Stimulated activated CD4-positive, alpha-beta T cell treated with anti-CD3 and anti-CD28 coated beads, TNF-alpha, amount 100 ng/mL, for 24 hours (primary cell): ENCODE data around the gene CNKSR2.

Experiments
- DNase-seq, 3 experiments: peaks; one replicate each; pipeline ENCODE4 v3.0.0-alpha.2; 2020; ENCODE audit warnings: low read depth in 3 of 3

The CNKSR2 gene

DNA sequence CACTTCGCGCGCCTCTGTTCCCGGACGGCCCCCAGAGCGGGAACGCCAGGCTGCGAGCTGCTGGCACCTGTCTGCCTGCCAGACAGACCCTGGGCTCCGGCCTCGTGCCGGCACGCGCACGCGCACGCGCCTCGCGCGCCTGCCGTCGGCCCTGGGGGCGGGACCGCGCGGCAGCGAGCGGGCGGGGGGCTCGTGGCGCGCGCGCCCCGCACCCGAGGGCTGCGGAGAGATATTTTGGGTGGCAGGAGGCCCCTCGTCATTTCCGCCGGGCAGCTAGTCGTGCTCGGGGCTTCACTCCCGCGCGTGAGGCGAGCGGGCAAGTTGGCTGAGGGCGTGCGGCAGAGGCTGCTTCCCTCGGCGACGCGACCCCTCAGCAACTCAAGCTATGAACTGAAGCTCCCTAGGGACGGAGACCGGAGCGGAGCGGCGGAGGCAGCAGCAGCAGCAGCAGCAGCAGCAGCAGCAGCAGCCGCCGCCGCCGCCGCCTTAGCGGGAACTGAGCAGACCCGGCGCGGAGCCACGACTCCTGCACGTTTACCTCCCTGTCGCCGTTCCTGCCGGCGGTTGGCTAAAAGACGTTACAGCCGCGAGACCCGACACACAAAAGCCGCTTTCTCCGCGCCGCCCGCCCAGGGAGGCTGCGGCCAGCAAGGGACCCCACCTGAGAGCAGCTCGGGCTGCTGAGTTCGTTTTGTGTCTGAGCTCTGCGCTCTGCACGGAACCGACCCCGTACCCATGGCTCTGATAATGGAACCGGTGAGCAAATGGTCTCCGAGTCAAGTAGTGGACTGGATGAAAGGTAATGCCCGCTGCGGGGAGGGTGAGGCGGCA, at the start of gene CNKSR2:
Gene CNKSR2, plus strand, starts transcription at position 256 of the 831 bp plus-strand sequence. Its CDS starts 480 bp downstream, at position 736.
- peak; percentile 35 to 64 (median 42) for DNase-seq

DNA sequence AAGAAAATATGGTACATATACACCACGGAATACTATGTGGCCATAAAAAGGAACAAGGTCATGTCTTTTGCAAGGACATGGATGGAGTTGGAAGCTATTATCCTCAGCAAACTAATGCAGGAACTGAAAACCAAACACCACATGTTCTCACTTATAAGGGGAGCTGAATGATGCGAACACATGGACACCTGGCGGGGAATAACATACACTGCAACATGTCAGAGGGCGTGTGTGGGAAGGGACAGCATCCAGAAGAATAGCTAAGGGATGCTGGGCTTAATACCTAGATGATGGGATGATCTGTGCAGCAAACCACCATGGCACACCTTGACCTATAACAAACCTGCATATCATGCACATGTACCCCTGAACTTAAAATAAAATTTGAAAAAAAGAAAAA, 19.5 kb upstream of the CNKSR2 start:
- no peak for DNase-seq

DNA sequence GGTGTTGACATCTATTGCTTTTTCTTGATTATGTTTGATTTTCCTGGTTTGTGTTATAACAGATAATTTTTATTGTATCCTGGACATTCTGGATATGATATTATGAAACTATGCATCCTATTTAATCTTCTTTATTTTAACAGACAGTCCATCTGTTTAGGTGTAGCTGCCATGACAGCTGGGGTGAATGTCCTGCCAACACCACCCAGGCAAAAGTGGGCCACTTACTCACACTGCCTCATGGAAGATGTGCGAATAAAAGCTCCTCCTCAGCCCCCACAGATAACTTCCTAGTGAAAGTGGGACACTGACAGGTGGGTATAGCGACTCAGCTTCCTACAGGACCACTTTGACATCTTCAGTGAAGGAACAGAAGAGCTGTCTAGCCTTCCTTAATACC, 18.4 kb upstream of the CNKSR2 start:
- no peak for DNase-seq

DNA sequence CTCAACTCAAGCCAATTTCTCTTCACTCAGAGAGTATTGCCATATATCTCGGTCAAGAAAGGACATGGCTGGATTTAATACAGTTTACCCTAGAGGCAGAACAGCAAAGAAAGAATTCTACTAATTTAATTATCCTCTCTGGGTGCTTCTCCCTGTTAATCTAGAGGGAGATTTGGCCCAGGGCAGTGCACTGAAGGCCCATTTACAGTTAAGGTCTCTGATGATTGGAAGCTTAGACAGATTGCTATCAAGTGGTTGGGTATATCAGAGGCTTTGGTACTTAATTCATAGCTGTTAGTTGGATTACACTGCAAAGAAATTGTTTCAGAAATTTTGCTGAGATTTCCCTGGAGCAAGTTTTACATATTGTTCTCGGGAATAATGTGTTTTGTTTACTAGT, 4.6 kb upstream of the CNKSR2 start:
- DNase-seq: no peak

DNA sequence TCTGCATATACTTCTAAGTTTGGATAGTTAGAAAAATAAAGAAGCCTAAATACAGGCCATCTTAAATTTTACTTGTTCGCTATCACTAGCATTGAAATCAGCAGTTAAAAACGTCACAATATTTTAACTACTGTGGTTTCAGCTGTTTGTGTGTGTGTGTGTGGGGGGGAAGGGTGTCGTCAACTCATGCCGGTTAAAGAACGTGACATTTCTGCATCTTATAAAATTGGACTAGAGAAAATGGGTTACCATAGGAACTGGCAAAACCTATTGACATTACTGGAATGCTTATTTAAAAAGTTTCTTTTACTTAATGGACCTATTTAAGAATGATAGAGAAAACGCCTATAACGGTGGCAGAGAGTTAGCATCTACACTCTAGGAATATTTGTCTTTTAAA, 1.2 kb upstream of the CNKSR2 start:
- DNase-seq: no peak

DNA sequence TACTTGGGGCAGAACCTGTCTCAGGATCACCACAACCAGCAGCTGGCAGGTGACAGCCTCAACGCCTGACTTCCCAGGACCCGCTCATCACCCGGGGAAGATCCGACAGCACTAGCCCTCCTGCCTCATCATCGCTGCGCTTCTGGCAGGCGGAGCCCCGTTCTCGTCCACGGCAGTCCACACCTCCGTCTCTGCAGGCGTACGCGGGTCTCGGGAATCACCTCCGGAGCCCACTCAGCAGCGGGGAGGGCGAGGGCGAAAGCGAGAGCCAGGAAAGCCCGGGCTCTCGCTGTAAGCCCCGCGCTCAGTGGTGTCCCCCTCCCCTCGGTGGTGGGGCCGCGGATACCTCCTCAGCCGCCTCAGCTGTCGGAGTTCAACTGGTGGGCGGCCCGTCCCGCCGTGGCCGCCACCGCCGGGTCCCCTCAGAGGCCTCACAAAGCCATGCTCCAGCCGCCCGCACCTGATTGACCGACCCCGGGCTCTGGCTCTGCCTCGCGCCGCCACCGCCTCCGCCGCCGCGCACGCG, 518 bp upstream of the CNKSR2 start:
- peak in 2 of 3 experiments; percentile 11 to 30 for DNase-seq

DNA sequence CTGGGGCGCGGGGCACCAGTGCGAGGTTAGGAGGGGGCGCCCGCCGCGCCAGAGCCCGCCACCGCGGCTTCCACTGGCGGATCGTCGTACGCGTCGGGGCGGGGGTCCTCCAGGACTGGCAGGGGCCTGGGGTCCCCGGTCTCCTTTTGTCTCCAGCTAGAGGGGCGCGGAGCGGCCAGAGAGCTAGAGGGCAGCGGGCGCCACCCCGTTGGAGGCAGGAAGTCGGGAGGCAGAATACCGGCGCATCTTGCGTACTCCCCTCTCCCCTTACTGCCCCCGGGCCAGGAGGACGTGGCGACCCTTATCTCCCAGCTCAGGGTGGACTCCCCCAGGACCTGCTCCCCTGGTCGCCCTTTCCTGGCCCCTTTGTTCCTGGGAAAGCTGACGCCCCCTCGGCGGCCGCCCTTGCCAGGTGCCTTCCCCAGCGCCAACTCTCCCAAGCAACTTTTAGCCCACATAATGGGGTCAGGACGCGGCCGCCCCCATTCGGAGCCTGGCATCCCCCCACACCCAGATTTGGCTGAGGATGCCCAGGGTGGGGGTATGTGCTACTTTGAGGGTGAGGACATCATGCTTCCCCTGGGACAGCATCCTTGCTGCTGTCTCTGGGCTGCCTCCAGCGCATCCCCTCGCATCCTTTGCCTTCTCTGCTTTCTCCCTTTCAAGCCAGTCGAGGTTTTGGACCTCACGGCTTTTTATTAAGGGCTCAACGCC, 933 bp downstream of the CNKSR2 start:
- DNase-seq: no peak

DNA sequence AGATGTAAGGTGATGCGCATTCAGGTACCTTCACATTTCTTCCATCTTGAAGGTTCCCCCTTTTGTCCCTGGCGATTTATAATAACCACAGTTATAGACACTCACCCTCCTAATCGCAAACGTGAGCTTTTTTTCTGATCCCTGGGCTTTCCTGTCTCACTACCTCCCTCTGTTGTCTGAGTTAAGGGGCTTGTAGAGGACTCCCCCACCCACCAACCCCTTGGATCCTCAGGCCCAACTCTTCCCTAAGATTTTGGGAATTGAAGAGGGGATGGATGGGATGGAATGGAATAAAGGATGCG, 1.4 kb downstream of the CNKSR2 start:
- DNase-seq: no peak

DNA sequence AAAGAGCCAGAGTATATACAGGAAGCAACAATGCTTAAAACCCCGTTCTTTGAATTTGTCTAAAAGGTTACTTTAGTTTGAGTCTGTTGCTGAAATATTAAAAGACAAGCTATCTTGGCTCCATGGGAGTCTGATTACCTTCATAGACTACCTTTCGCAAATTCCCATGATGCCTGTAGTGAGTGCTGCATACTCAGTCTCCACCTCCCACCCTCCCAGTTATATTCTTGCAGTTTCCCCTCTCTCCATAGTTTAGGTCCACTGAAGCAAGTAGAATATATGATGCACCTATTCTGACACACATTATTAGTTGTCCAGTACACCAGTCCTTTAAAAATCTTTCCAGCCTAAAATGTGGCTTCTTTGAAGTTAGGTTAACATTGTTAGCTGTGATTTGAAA, 2.4 kb downstream of the CNKSR2 start:
- DNase-seq: no peak

DNA sequence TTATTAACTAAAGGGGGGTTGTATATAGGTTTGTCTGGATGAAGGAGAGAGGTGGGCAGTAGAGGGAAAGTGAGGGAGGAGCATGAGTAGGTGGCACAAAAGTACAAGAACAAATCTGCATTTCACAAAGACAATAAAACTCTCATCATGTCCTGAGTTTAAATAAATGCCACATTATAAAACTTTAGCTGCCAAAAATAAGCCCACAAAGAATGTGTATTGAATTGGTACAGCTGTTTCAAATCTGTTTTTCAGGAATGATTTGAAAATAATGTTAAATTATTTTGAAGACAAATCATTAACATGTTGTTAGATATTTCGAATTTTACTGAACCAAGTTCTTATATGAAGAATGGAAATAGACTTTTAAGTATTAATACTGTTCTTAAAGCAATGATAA, 5.8 kb downstream of the CNKSR2 start:
- no peak for DNase-seq

DNA sequence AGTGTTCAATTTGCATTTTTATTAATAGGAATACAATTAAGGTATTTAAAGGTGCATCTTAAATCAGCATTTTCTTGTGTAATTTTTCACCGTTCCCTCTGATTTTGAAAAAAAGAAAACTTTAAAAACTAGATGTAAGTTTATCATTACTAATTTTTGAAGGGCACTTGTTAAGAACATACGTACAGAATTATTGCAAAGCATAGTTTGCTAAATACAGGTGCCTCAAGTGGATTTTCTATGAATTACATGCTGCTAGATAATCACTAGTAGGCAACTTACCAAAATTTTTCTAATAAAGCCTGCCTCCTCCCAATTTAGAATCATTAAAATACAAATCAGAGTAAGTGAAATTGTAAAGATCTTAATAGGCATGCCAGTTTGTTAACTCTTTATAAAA, 8.5 kb downstream of the CNKSR2 start:
- DNase-seq: no peak

DNA sequence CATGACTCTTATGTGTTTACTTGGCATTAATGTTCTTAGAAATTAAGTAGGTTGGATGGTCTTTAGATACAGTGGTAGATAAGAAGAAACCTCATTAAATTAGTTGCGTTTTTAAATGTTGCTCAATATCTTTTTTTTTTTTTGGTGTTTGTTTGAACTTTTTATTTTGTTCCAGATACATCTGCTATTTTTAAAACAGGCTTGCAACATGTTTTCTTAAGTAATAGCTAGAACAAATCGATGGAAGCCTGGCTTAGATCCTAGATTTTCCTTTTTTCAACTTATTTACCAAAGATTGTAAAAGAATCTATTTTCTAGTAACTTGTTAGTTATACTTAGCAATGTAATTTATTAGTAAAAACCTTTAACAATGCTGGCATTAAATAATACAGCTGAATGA, 9.3 kb downstream of the CNKSR2 start:
- no peak for DNase-seq

DNA sequence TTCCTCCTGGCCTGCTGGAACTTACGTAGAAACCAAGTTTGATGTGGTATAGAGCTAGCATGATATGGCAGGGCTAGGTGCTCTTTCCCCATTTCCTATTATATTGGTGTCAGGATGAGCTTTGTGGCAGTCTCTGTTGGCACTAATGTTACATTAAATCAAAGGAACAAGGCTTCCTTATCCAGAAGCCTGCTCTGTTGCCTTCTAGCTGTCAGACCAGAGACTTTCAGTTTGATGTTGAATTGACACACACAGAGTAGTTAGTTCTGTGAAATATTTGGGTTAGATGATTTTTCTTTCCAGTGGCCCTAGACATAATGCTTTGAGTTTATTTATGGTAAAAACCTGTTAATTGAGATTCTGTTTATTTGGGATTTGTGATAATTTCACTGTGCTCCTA, 10.0 kb downstream of the CNKSR2 start:
- no peak for DNase-seq

DNA sequence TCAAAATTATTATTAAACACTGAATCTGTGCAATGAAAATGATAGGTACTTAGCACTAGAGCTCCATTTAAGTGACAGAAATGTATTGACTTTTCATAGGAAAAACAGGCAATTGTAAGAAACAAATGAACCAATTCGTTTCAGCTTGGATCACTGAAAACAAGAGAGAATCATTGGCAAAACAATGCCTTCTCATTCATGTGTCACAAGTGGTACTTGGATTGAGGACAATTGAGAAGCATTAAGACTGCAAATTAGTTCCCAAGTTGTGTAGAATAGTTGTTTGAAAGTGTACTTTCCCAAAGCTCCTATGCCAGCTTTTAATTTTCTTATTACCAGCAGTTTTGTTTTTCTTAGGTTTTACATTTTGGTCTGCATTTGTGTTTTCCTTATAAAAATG, 20.6 kb downstream of the CNKSR2 start:
- no peak for DNase-seq

DNA sequence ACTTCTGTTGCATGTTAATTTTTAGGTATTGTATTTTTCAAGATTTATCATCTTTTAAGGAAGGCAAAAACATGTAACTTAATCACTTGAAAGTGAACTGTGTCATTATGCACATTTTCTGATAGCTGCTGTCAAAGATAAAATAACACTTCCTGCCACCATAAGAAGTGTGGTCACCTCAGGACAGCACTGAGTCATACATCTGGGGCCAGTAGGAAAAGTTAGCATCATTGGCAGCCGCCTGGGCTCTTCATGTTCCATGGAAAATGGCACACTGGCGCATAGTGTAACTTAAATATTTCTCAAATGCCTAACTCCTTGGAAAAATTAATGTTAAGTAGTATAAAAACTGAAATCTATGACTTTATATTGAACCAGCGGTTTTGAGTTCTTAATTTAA, 24.2 kb downstream of the CNKSR2 start:
- DNase-seq: no peak

DNA sequence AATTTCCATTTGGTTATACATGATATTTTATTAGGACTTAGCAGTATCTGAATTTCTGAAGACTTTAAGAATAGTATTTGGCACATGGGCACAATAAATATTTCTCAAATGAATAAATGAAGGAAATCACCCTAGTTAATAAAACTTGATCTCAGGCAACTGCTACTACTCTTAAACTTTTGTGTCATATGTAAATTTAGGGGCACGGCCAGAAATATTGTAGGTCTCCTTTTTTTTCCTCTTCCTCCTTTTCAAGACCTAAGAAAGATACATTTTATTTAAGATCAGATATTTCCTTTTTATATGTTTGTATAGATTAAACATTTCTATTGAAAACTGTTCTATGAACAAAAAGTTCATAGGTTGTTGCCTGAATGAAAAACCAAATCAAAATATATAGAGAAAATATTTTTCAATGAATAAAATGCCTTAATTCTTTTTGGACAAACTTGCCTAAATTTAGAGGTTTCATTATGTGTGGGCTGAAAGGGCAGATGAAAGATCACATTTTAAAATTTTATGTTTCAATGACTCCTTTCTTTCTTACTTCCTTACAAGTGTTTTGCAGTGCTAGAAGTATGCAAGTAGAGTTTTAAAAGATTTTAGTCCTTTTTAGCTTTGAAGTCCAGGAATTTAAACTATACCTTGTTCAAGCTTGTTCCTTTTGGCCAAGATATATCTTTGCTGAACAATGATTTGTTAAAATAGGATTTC, 26.3 kb downstream of the CNKSR2 start:
- no peak for DNase-seq

DNA sequence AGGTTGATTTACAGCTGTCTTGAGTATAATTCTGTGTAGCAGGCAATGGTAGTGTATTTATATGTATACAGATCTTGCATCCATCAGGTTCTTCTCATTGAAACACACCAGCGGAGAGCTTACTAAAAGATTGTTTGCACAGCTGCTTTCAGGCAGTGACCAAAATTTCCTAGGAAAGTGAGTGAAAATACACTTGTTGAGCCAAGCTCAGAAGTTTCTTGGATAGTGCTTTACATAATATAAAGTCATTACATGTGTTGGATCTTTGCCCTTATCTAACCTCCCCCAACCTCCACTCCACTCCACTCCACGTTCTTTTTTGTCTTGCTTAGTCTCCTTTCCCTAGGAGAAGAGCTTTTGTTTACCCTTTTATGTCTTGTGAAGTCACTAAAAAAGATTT, 34.1 kb downstream of the CNKSR2 start:
- no peak for DNase-seq

DNA sequence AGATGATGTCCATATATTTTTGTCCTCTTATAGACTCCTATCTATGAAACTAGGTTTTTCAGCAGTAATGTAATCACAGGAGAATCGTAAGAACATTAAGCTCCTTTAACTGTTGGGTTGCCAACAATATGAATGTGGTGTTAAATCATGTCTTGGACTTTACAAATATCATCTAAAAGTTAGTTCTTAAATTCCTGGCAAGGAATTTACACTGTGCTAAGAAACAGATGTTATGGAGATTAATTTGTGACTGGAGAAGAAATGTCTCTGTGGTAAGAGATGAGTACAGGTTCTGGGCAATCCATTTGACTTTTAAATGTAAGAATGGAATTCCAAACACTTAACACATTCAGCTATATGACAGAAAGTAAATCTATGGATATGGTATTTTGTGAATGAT, 34.6 kb downstream of the CNKSR2 start:
- no peak for DNase-seq

DNA sequence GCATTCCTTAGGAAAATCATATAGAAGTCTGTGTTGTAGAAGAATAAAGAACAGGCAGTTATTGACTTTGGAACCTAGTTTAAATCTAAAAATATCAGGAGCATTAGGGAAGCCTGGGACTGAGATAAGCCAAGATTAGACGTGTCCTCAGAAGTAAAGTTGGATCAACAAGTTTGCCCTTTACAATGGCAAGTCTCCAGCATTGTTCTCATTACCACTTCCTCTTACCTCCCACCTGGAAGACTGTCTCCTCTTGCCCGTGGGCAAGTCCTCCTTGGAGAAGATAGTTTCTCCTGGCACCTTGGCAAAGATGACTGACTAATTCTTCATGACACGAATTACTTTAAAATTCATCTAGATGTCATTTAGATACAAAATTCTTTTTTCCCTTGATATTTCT, 37.8 kb downstream of the CNKSR2 start:
- no peak for DNase-seq

DNA sequence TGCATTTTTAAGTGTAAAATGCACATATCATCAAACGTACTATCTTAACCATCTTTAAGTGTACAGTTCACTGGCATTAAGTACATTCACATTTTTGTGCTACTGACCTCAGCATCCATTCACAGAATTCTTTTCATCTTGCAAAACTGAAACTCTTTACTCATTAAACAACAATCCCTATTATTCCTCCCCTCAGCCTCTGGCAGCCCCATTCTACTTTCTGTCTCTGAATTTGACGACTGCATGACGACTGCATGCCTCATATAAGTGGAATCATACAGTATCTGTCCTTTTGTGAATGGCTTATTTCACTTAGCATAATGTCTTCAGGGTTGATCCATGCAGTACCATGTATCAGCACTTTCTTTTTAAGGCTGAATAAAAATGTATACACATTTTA, 38.7 kb downstream of the CNKSR2 start:
- DNase-seq: no peak

DNA sequence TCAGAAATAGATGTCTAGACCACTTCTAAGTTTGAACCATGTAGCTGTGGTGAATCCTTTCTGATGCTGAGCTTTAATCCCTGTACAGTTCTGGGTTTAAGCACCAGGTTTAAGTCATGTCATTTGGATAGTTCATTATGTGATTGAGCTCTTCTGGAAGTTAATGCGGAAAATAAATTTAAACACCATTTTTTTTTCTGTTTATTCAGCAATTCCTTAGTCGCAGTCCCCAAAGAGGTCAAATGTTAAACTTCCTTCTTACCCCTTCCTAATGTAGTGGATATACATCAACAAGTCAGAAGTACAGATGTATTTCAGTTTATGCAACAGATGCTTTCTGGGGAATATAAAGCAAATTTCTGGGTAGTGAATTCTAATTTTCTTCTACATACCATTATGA, 52.9 kb downstream of the CNKSR2 start:
- no peak for DNase-seq

DNA sequence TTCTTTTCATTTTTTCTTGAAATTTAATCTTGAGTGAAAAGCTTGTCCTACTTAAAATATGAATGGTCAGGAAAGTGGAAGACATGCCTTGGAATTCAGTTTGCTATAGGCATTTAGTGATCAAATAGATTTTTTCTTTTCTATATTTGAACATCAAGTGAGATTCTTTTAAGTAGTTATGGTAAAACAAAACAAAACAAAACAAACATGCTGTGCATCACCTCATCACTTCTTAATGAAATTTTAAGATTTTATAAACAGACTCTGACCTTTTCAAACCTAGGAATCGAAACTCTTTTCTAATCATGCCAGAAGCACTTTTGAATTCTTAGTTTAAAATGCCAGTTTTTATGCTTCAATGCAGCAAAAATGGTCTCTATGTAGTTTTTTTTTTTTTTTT, 62.8 kb downstream of the CNKSR2 start:
- DNase-seq: no peak

DNA sequence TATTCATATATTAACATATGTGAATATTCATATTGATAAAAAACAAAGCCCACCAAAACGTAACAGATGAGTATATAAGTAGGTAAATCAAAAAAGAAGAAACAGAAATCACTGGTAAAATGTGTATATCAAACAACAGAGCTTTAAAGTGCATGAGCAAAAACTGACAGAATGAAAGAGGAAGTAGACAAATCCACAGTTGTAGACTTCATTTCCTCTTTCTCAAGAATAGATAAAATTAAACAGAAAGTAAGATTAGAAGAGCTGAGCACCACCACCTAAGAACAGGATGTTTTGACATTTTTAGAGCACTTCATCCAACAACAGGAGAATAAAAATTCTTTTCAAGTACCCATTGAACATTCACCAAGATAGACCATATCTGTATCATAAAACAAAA, 64.6 kb downstream of the CNKSR2 start:
- no peak for DNase-seq
